HG02623 (cell line): ENCODE data around the gene FANCL.
"Not testable (repeated sequence)": the region's sequence is repeated elsewhere in the genome, so short reads cannot be mapped to it uniquely, and the experiment has no call there.

Source experiments
- ATAC-seq: cut with Tn5 transposase; IDR thresholded peaks from one replicate; pipeline ENCODE4 v1.9.1; 2021; ENCODE audit warnings: moderate library complexity; ENCODE audit not compliant: unreplicated experiment

The FANCL gene

DNA sequence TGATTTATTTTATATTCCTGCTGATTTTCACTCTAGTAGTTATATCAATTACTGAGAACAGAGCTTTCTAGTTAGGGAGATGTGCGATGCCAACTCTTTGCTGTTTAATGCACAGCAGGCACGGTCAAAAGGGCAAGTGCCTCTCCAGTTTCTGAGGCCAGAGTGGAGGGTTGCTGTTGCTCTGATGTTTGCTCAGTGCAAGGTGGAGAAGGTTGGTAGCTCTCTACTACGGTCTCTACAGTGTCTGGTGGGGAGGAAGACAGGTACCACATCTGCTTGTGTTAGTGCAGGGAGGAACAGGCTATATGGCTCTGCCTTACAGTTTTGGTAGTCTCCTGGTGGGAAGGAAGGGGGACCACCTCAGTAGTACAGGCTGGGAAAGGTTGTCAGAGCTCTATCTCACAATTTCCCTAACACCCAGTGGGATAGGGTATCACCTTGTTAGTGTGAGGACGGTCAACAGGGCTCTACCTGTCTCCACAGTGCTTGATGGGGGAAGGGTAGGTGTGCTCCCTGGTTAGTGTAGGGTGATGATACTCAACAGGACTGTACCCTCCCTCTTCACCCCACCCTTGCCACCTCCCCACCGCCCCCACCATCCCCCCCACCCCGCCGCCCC lies 85.9 kb downstream of the FANCL start:
- no peak for ATAC-seq

DNA sequence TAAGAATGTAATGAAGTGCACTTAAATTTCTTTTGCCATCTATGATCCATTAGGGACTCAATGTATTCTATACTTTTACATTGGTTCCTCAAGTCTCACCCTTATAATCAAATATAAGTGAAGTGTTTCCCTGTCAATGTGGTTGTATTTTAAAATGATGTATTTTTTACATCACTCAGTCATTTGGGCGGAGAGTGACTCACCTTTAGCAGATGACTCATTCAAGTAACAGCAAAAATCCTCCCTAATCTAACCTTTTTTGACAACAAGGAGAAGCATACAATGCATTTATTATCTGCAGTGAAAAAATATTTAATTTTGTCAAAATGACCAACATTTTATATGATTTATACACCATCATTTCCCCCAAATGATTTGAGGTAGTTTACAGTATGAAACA lies 94.4 kb downstream of the FANCL start:
- no peak for ATAC-seq

DNA sequence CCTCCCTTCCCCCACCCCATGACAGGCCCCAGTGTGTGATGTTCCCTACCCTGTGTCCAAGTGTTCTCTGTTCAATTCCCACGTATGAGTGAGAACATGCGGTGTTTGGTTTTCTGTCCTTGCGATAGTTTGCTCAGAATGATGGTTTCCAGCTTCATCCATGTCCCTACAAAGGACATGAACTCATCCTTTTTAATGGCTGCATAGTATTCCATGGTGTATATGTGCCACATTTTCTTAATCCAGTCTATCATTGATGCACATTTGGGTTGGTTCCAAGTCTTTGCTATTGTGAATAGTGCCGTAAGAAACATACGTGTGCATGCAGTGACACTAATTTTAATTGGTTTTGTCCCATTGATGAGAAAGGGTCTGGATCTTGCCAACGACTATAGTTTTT lies 95.4 kb downstream of the FANCL start:
- ATAC-seq = not testable (repeated sequence)

DNA sequence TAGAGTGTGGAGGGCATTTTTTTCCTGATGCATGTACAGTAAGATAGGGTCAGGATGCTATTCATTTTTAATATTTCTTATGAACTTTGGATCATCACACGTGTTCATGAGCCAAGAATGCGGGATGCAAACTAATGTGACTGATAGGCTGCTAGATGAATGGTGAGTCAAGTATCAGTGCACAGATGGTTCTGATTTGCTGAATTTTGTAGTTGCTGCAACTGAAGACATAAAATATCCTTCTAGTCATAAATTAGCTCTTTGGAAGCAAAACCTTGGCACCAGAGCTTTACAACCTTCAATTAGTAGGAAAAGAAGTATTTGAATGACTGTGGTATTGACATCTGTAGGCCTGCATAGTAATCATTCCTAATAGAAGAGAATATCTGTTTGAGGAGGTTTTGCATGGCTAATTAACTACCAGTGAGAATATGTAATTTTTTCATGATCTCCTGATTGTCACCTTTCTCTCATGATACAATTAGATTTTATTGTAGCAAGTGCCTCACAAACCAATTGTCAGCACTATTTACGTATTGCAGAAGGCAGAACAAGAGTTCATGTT lies 100.5 kb downstream of the FANCL start:
- no peak for ATAC-seq

DNA sequence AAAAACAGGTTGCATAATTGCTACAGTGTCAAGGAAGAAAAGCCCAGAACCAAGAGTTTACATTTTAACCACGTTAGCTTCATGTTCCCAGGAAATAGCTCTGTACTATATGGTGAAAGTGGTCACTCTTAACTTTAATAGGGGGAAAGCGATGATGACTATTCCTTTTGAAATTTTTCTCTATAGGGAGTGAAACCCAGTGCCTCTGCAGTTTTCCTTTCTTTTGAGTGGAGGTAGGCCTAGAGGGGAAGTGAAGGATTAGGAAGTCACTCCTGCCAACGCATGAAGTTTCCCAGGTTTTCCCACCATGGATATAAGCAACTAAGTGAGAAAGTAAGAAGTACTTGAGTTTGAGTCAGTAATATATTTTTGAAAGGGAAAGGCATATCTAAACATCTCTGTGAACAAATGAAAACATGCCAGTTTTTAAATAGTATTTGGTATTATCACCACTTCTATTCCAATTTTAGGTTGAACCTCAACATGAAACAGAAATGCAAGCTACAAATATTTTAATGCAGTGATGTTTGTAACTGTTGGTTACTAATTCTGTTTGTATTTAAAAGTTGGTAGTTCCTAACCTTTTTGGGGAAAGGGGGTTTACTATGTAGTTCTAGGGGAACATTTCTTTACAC lies 102.6 kb downstream of the FANCL start:
- no peak for ATAC-seq

DNA sequence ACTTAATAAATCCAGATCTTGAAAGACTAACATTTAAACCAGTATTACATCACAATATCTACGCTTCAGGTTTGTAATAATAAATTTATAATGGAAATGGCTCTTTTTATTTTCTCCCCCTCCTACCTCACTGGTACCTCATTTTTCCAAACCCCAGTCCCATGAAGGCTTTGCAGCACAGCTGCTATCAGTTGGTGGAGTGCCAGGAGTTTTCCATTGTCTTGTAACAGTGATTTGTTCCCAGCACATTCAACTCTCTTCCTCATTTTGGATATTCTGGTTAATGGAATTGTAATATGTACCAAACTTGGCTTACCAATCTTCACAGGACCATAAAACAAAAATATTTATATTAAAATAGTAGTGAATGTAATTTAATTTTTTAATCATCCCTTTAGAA lies 103.3 kb downstream of the FANCL start:
- no peak for ATAC-seq

DNA sequence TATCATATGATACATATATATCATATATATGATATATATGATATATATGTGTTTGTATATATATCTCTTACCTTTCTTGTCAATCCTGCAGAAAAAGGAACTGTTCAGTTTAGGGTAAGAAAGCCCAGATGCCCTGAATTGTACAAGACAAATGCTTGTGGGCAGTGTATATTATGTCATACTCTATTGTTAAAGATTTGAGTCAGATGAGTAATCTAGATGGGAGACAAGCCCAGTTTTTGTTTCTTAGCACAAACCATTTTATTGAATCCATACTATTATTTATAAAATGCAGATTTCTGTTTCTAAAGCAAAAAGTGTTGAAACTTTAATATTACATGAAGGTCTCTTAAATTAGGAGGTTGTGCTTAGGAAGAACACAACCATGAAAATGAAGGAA lies 103.9 kb downstream of the FANCL start:
- ATAC-seq = no peak

DNA sequence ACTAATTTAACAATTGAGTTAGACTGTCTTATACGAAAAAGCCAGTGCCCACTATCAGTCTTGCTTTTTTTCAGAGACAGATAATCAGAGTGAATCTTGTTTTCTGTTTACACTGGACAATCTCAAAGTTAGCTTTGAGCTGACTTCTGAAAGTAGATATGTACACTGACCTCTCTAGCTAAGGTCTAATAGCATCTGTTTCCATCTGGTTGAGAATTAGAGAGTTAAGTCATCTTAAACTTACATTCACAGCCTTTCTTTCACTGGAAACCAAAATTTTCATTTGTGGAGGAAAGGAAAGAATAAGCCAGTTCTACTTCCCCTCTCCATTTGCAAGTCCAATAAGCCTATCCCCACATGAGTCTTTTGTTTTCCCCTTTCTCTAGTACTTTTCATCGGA lies 105.3 kb downstream of the FANCL start:
- no peak for ATAC-seq

DNA sequence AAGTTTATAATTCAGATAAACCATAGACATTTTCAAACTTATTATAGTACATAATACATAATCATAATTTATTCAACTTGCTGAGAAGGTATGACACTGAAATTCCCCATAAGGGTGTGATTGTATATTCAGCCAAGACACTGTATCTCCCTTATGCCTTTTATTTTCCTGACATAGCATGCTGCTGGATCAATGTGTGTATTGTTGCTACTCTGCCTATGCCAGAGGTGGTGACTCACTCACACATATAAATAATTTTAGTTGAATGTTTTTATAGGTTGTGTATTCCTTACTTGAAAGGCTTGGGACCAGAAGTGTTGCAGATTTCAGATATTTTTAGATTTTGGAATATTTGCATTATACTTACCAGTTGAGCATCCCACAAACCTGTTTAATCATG lies 107.7 kb downstream of the FANCL start:
- ATAC-seq = no peak

DNA sequence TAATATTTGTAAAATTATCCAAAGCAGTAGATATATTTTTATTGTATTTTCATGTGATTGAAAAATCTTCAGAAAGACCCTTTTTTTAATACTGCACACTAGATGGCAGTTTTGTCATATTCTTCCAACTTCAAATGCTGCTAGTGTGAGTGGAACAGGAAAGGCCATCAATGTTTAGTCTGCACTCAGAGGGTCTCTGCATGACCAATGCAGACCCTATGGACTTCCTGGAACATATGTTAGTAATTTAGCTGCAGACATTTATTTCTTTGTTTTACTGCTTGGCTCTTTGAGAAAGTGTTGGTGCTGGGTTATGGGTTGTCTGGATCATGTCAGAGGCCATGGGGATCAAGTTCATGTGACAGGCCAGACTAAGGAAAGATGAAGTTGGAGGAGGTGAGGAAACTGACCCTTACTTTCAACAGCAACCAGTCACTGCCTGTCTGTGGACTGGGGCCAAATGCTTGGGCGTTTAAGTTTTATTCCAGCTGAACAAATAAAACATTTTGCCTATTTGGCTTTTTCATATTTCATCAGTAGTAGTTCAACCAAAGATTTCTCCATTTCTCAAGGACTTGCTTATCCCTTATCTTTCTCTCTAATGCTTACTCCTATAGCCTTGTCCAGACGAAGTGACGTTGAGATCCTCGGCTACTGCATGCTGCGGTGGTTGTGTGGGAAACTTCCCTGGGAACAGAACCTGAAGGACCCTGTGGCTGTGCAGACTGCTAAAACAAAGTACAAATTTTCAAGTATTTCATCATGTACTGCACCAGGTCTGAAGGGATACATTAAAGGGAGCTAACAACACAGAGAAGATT lies 109.7 kb downstream of the FANCL start:
- no peak for ATAC-seq

DNA sequence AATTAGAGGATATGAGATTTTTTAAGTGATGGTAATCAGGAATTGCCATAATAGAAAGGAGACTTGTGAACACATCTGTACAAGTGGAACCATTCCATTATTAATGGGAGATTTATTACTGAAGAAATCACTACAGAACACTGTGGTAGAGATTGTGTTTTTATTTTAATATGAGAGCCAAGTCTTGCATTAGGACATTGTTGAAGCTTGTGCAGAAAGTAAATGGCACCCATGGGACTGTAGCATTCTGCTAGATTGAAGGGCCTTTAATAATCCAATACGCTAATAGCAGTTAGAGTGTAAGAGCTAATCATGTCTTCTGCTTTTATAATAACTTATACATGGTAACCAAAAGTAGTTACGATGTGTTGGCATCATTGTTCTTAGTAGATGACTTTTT lies 110.9 kb downstream of the FANCL start:
- no peak for ATAC-seq

DNA sequence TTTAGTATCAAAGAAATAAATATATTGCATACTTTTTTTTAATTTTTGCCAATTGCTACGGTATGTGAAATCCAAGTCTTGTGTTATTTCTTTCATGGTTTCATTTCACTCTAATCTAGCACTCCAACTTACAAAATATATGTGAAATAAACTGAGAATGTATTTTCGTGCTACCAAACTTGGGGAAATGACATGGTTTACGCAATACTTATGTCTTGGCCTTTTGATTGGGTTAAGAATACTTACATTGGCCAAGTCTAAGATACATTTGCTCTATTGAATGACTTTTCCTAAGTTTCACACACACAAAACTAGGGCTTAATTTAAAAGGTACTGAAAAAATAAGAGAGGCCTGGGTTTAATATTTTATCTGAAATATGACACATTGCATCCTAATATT lies 114.0 kb downstream of the FANCL start:
- ATAC-seq = no peak

DNA sequence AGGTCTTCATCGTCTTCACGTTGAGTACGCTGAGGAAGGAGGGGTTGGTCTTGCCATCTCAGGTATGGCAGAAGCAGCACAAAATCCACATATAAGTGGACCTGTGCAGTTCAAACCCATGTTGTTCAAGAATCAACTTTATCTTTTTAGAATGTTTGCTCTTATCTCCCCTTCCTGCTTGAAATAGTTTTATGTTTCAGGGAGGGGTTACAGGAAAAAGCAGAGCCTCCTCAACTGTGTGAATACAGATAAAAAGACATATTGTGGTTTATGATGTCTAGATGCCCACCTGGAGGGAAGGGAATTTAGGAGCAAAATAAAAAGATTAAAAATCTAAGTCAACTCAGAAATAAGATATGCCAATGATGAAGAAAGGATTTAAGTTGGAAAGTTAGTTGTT lies 118.6 kb downstream of the FANCL start:
- no peak for ATAC-seq

DNA sequence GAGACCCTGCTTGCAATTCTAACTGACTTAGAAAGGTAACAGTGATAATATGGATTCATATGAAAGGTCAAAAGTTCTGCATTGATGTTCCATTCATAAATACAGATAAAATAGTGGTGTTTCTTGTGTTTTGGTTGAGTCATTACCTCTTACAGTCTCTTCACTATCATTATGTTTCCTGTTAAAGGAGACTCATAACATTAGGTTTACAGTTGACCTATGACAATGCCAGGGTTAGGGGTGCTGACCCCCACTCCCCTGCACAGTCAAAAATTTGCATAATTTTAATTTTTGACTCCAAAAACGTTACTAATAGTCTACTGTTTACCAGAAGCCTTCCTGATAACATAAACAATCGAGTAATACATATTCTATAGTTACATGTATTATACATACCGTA lies 119.1 kb downstream of the FANCL start:
- ATAC-seq = no peak

DNA sequence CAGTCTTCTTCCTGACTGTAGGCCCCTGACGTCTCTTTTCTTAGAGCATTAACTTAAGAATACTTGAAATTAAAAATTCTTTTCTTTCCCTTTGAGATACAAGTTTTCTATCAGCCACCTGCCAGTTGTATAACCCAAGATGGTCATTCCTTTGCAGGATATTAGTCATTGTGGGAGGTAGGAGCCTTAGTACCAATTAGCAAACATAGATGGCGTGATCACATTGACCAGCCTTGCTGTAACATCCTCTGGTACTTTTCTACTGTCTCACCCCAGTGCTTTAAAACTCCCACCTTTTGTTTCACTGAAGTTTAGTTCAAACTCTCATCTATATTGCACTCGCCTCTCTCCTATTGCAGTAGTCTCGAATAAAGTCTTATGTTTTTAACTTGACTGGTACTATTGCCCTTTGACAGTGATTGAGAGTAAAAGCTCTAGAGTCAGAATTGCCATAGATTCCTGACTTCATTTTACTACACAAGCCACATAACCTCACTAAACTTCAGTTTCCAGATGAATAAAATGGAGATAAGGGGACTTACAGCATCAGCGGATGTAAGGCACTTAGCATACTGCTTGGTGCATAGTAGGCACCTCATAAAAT lies 120.4 kb downstream of the FANCL start:
- no peak for ATAC-seq

DNA sequence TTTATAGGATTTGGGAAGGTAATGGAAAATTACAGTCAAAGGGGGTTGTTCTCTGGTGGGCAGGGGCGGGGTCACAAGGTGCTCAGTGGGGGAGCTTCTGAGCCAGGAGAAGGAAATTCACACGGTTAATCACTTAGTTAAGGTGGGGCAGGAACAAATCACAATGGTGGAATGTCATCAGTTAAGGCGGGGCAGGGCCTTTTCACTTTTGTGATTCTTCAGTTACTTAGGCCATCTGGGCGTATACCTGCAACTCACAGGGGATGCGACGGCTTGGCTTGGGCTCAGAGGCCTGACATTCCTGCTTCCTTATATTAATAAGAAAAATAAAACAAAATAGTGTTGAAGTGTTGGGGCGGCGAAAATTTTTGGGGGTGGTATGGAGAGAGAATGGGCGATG lies 127.6 kb downstream of the FANCL start:
- ATAC-seq = not testable (repeated sequence)

DNA sequence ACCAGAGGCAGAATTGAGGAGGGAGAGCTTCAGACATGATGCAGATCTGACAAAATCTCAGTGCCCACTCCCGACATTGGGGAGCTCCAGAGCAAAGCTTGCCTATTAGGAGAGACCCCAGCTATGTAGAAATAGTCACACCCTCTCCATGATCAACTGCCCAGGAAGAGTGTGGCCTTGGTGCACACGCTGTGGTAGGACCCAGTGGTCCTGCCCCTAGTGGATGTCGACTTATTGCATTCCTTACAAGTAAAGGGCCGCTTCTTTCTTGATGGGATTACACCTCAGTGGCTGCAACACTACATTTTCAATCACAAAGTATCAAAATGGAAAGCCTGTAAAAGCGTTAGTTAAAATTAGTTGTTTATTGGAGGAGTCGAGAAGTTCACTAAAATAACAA lies 130.4 kb downstream of the FANCL start:
- no peak for ATAC-seq

DNA sequence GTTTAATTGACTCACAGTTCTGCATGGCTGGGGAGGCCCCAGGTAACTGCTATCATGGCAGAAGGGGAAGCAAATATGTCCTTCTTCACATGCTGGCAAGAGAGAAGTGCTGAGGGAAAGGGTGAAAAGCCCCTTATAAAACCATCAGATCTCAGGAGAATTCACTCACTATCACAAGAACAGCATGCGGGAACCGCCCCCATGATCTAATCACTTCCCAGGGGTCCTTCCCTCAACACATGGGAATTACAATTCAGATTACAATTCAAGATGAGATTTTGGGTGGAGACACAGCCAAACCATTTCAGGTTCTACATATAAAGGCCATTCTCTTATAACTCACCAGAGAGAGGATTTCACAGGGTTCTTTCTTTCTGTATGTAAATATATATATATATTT lies 131.6 kb downstream of the FANCL start:
- no peak for ATAC-seq
